Body of pancreas (tissue), 4 donors: ENCODE measurements around the gene ALG12. TPM values are rescaled to one million over a fixed set of nuclear protein-coding genes. Genes with fewer than 3 reads are reported as not detected.

ENCODE experiments used
- ATAC-seq: fragments of 150-250 bp; one replicate; pipeline ENCODE4 v1.9.1; 2016
- DNase-seq, 4 donors: peaks; one replicate each; pipeline ENCODE4 v3.0.0-alpha.2; 2019
- H3K27ac ChIP-seq, 4 donors: fragments of 200-600 bp; sonication (generic); 1 replicate in 3 of 4; 2 replicates in 1 of 4; pipeline versions ENCODE4 v1.5.1 to v1.6.1; 2016 to 2019; ENCODE audit warnings: mild to moderate bottlenecking in 1 of 4, mixed read lengths in 1 of 4, moderate library complexity in 1 of 4
- H3K27me3 ChIP-seq, 2 donors: fragments of 200-600 bp; sonication (generic); one replicate each; pipeline ENCODE4 v1.6.0; 2016; ENCODE audit warnings: mild to moderate bottlenecking in 1 of 2
- H3K36me3 ChIP-seq, 2 donors: fragments of 200-600 bp; sonication (generic); replicated peaks in 1 of 2; 2 replicates each; pipeline ENCODE4 v1.5.1; 2016; ENCODE audit warnings: low read depth in 2 of 2; ENCODE audit not compliant: insufficient read depth in 1 of 2
- H3K4me1 ChIP-seq: fragments of 200-600 bp; sonication (generic); one replicate; pipeline ENCODE4 v1.6.0; 2016
- H3K4me3 ChIP-seq, 2 donors: fragments of 200-600 bp; sonication (generic); 1 replicate in 1 of 2; 2 replicates in 1 of 2; pipeline ENCODE4 v1.5.1; 2016 to 2019
- H3K9me3 ChIP-seq, 3 donors: fragments of 200-600 bp; sonication (generic); 1 replicate in 2 of 3; 2 replicates in 1 of 3; pipeline ENCODE4 v1.5.1; 2016
- CTCF ChIP-seq, 7 experiments: fragments of 450-650 bp in 4 of 7; fragments of 200-600 bp in 3 of 7; sonication (generic) in 3 of 7; IDR thresholded peaks; one replicate each; pipeline ENCODE4 v1.5.1; 2016 to 2019; ENCODE audit warnings: antibody characterized with exemption in 7 of 7
- POLR2A ChIP-seq, 3 donors: fragments of 450-650 bp; IDR thresholded peaks; one replicate each; pipeline ENCODE4 v1.6.1; 2016; ENCODE audit warnings: antibody characterized with exemption in 3 of 3, mild to moderate bottlenecking in 2 of 3
- WGBS, 2 donors: methylation state at CpG; one replicate each; pipeline ENCODE4 v1.1.5; 2017; 5-methylcytosine and 5-hydroxymethylcytosine counted together
- intact Hi-C: fragments of 100-400 bp; cut with DNase I; formaldehyde crosslinking; loops from one replicate; pipeline ENCODE4 v1.15.1; 2023
- total RNA-seq, 2 donors: library from RNA; depleted of rRNA; stranded (reverse); fragments of >200 nt; gene quantifications; one replicate each; pipeline ENCODE4 v1.1.0, GENCODE V29; 2016

The ALG12 gene
- total RNA-seq, 2 donors from 2014 or later: 16.2 to 17.9 TPM

DNA sequence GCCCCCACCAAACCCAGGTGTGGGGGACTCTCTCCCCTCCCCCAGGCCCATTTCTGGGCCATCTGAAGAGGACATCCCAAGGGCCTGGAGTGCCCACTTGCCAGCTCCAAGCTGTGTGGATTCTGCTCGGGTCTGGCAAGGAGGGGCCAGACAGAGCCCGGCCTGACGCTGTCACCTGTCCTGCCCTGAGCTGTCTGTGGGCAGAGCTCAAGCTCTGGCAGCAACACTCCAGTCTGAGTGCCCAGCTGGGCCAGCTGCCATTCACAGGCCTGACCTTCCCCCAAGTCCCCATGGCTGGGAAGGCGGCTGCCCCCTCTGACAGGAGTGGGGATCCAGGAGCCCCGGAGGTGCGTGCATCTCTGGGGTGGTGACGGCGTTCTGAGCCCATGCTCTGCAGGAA lies 36.1 kb upstream of the ALG12 start:
- DNase-seq (peak; percentile 81 to 90 (median 88)), ATAC-seq (peak; percentile 38)
- WGBS, 2 donors: 8 to 31% methylated on average over 4 to 8 of the region's 8 CpGs
- intact Hi-C loops: no loop called here
- H3K4me3 ChIP-seq: no peak overlapping the region
- H3K36me3 ChIP-seq: no peaks in the 10 kb centered on the region
- H3K27ac ChIP-seq: peak overlapping the region; percentile 99 to 100 (median 100)
- H3K9me3 ChIP-seq: no peaks in the 10 kb centered on the region
- no peaks in the 10 kb centered on the region for H3K27me3 ChIP-seq
- TF ChIP-seq CTCF (IDR thresholded peaks at IDR 0.05) (no peak), POLR2A (IDR thresholded peaks at IDR 0.05) (peak in 2 of 3 donors; percentile 59 to 71)
- H3K4me1 ChIP-seq: peaks cover 77% of the 10 kb centered on the region

GRCh38 chr22:49953680-49954344 lies 35.6 kb upstream of the ALG12 start:
- Histone ChIP-seq H3K9me3 (no peaks in the 10 kb centered on the region), H3K27ac (peak overlapping the region; percentile 99 to 100 (median 100)), H3K4me1 (peaks cover 77% of the 10 kb centered on the region), H3K27me3 (no peaks in the 10 kb centered on the region), H3K36me3 (no peaks in the 10 kb centered on the region), H3K4me3 (no peak overlapping the region)
- ATAC-seq (no peak), DNase-seq (peak in 2 of 4 donors; percentile 42 to 49)
- WGBS, 2 donors: 43 to 59% methylated on average over 11 to 18 of the region's 18 CpGs
- TF ChIP-seq POLR2A (IDR thresholded peaks at IDR 0.05) (no peak), CTCF (IDR thresholded peaks at IDR 0.05) (no peak)
- intact Hi-C loops: no loop called here

- H3K4me1 ChIP-seq: peaks cover 82% of the 10 kb centered on the region
- H3K27ac ChIP-seq: peak overlapping the region; percentile 99 to 100 (median 100)
- TF ChIP-seq CTCF (IDR thresholded peaks at IDR 0.05): peak in 4 of 7 experiments; percentile 36 to 60 (median 48)
- peak; percentile 43 to 76 (median 58) for TF ChIP-seq POLR2A (IDR thresholded peaks at IDR 0.05)
- no peak overlapping the region for H3K4me3 ChIP-seq
- ATAC-seq (peak; percentile 28), DNase-seq (peak; percentile 89 to 96 (median 94))
- no peaks in the 10 kb centered on the region for H3K27me3 ChIP-seq
- 31 to 38% methylated on average over 10 to 20 of the region's 20 CpGs for WGBS, 2 donors
- H3K9me3 ChIP-seq: no peaks in the 10 kb centered on the region
- no peaks in the 10 kb centered on the region for H3K36me3 ChIP-seq
- intact Hi-C loops: no loop called here
Measured at GRCh38 chr22:49953027-49953679, 34.9 kb upstream of the ALG12 start.

GRCh38 chr22:49951986-49952896 lies 34.0 kb upstream of the ALG12 start:
- Histone ChIP-seq H3K9me3 (no peaks in the 10 kb centered on the region), H3K4me1 (peaks cover 91% of the 10 kb centered on the region), H3K36me3 (no peaks in the 10 kb centered on the region), H3K4me3 (no peak overlapping the region), H3K27ac (peak overlapping the region; percentile 99 to 100 (median 100)), H3K27me3 (no peaks in the 10 kb centered on the region)
- ATAC-seq: no peak
- 46 to 66% methylated on average over 10 to 24 of the region's 24 CpGs for WGBS, 2 donors
- TF ChIP-seq CTCF (IDR thresholded peaks at IDR 0.05) (no peak), POLR2A (IDR thresholded peaks at IDR 0.05) (no peak)
- intact Hi-C loops: no loop called here
- DNase-seq: peak in 1 of 4 donors; percentile 62
